ENCODE data around the gene KIFAP3.
A peak's percentile ranks its signal among the peaks of the same experiment; 100 is the strongest.
"Not testable (repeated sequence)": the region's sequence is repeated elsewhere in the genome, so short reads cannot be mapped to it uniquely, and the experiment has no call there.

Gene KIFAP3

GRCh38 chr1:169886931-169887330 lies 187.6 kb downstream of the KIFAP3 start:
- no peak for DNase-seq (ENCODE audit: low read depth)

GRCh38 chr1:169886422-169886821 lies 188.1 kb downstream of the KIFAP3 start:
- DNase-seq (ENCODE audit: low read depth): no peak

- no peak for DNase-seq (ENCODE audit: low read depth)
Observed at GRCh38 chr1:169885207-169885606, 189.3 kb downstream of the KIFAP3 start.

GRCh38 chr1:169884634-169885033 lies 189.9 kb downstream of the KIFAP3 start:
- no peak for DNase-seq (ENCODE audit: low read depth)

GRCh38 chr1:169882039-169882511 lies 192.4 kb downstream of the KIFAP3 start:
- DNase-seq (ENCODE audit: low read depth): no peak

- no peak for DNase-seq (ENCODE audit: low read depth)
Observed at GRCh38 chr1:169879034-169879840, 195.3 kb downstream of the KIFAP3 start.

GRCh38 chr1:169878498-169878897 lies 196.0 kb downstream of the KIFAP3 start:
- DNase-seq (ENCODE audit: low read depth): no peak

GRCh38 chr1:169877800-169878491 lies 196.5 kb downstream of the KIFAP3 start:
- DNase-seq (ENCODE audit: low read depth): no peak

- DNase-seq (ENCODE audit: low read depth): peak; percentile 56
Observed at GRCh38 chr1:169874229-169874628, 200.3 kb downstream of the KIFAP3 start.

GRCh38 chr1:169873582-169874199 lies 200.8 kb downstream of the KIFAP3 start:
- DNase-seq (ENCODE audit: low read depth): no peak

- DNase-seq (ENCODE audit: low read depth): no peak
Observed at GRCh38 chr1:169872906-169873305, 201.6 kb downstream of the KIFAP3 start.

- not testable (repeated sequence) for DNase-seq (ENCODE audit: low read depth)
Observed at GRCh38 chr1:169871988-169872387, 202.5 kb downstream of the KIFAP3 start.
